ENCODE measurements around the gene SLC10A6.

Gene SLC10A6

GRCh38 chr4:86848136-86848535 lies 1.0 kb downstream of the SLC10A6 start:
- DNase-seq (ENCODE audit: low read depth in 1 of 2, low spot score in 1 of 2), result no peak

GRCh38 chr4:86847571-86847970 lies 1.6 kb downstream of the SLC10A6 start:
- DNase-seq (ENCODE audit: low read depth in 1 of 2, low spot score in 1 of 2), result no peak

GRCh38 chr4:86846921-86847320 lies 2.3 kb downstream of the SLC10A6 start:
- no peak for DNase-seq (ENCODE audit: low read depth in 1 of 2, low spot score in 1 of 2)

GRCh38 chr4:86845593-86845992 lies 3.6 kb downstream of the SLC10A6 start:
- DNase-seq (ENCODE audit: low read depth in 1 of 2, low spot score in 1 of 2), result no peak

- no peak for DNase-seq (ENCODE audit: low read depth in 1 of 2, low spot score in 1 of 2)
Observed at GRCh38 chr4:86841309-86841708, 7.9 kb downstream of the SLC10A6 start.

- no peak for DNase-seq (ENCODE audit: low read depth in 1 of 2, low spot score in 1 of 2)
Observed at GRCh38 chr4:86840858-86841257, 8.3 kb downstream of the SLC10A6 start.

GRCh38 chr4:86837691-86838503 lies 11.3 kb downstream of the SLC10A6 start:
- no peak for DNase-seq (ENCODE audit: low read depth in 1 of 2, low spot score in 1 of 2)

- DNase-seq (ENCODE audit: low read depth in 1 of 2, low spot score in 1 of 2), result no peak
Observed at GRCh38 chr4:86835677-86836076, 13.5 kb downstream of the SLC10A6 start.

GRCh38 chr4:86834901-86835300 lies 14.3 kb downstream of the SLC10A6 start:
- DNase-seq (ENCODE audit: low read depth in 1 of 2, low spot score in 1 of 2), result no peak

GRCh38 chr4:86833615-86834014 lies 15.6 kb downstream of the SLC10A6 start:
- no peak for DNase-seq (ENCODE audit: low read depth in 1 of 2, low spot score in 1 of 2)

GRCh38 chr4:86831262-86832130 lies 17.7 kb downstream of the SLC10A6 start:
- no peak for DNase-seq (ENCODE audit: low read depth in 1 of 2, low spot score in 1 of 2)

GRCh38 chr4:86825511-86825910 lies 23.7 kb downstream of the SLC10A6 start:
- DNase-seq (ENCODE audit: low read depth in 1 of 2, low spot score in 1 of 2), result no peak

GRCh38 chr4:86822136-86822535 lies 27.0 kb downstream of the SLC10A6 start:
- DNase-seq (ENCODE audit: low read depth in 1 of 2, low spot score in 1 of 2), result no peak

- no peak for DNase-seq (ENCODE audit: low read depth in 1 of 2, low spot score in 1 of 2)
Observed at GRCh38 chr4:86821151-86821550, 28.0 kb downstream of the SLC10A6 start.

- DNase-seq (ENCODE audit: low read depth in 1 of 2, low spot score in 1 of 2), result no peak
Observed at GRCh38 chr4:86819561-86819960, 29.6 kb downstream of the SLC10A6 start.

GRCh38 chr4:86818841-86819240 lies 30.3 kb downstream of the SLC10A6 start:
- no peak for DNase-seq (ENCODE audit: low read depth in 1 of 2, low spot score in 1 of 2)

- DNase-seq (ENCODE audit: low read depth in 1 of 2, low spot score in 1 of 2), result no peak
Observed at GRCh38 chr4:86818211-86818610, 31.0 kb downstream of the SLC10A6 start.

GRCh38 chr4:86816501-86817273 lies 32.5 kb downstream of the SLC10A6 start:
- DNase-seq (ENCODE audit: low read depth in 1 of 2, low spot score in 1 of 2), result no peak

- no peak for DNase-seq (ENCODE audit: low read depth in 1 of 2, low spot score in 1 of 2)
Observed at GRCh38 chr4:86815653-86816052, 33.5 kb downstream of the SLC10A6 start.

- DNase-seq (ENCODE audit: low read depth in 1 of 2, low spot score in 1 of 2), result no peak
Observed at GRCh38 chr4:86810847-86811246, 38.3 kb downstream of the SLC10A6 start.

GRCh38 chr4:86809809-86810208 lies 39.4 kb downstream of the SLC10A6 start:
- no peak for DNase-seq (ENCODE audit: low read depth in 1 of 2, low spot score in 1 of 2)
